Sigmoid colon (tissue), 4 donors: ENCODE results near the gene C14orf119.

Source experiments
- EP300 ChIP-seq, 4 donors: sonication (generic); formaldehyde crosslinking; IDR thresholded peaks; one replicate each; pipeline ENCODE4 v1.6.1; 2017; ENCODE audit warnings: antibody characterized with exemption in 4 of 4
- TF ChIP-seq, protein P1 (sequence below), 4 experiments: fragments of 450-650 bp in 3 of 4; fragments of 200-600 bp in 1 of 4; IDR thresholded peaks; one replicate each; pipeline ENCODE4 v1.5.1; 2016 to 2019; ENCODE audit warnings: antibody characterized with exemption in 4 of 4, mild to moderate bottlenecking in 3 of 4, moderate library complexity in 2 of 4

DNA sequence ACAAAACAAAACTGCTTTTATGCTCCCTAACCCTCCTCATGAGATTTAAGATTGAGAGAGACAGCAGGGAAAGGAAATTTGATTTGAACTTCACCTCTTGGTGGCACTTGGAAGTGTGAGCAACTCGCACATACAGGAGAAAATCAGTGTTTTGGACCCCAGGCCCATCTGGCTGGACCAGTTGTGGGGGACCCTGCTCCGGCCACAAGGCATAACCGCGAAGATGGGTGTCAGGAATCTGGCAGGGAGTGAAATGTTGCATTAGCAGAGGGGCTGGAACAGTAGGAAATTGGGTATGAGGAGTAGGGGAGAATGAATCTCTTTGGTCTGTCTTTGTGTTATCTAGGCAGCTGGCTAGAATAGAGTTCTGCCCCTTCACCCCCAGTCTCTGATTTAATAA lies 8.3 kb downstream of the C14orf119 start:
- TF ChIP-seq, protein P1, sequence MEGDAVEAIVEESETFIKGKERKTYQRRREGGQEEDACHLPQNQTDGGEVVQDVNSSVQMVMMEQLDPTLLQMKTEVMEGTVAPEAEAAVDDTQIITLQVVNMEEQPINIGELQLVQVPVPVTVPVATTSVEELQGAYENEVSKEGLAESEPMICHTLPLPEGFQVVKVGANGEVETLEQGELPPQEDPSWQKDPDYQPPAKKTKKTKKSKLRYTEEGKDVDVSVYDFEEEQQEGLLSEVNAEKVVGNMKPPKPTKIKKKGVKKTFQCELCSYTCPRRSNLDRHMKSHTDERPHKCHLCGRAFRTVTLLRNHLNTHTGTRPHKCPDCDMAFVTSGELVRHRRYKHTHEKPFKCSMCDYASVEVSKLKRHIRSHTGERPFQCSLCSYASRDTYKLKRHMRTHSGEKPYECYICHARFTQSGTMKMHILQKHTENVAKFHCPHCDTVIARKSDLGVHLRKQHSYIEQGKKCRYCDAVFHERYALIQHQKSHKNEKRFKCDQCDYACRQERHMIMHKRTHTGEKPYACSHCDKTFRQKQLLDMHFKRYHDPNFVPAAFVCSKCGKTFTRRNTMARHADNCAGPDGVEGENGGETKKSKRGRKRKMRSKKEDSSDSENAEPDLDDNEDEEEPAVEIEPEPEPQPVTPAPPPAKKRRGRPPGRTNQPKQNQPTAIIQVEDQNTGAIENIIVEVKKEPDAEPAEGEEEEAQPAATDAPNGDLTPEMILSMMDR (IDR thresholded peaks at IDR 0.05): no peak
- no peak for TF ChIP-seq EP300 (IDR thresholded peaks at IDR 0.05)
